Right kidney (tissue), 1 donor: ENCODE data around the gene CAB39.
A peak's percentile ranks its signal among the peaks of the same experiment; 100 is the strongest.

Experiments
- DNase-seq: peaks from one replicate; pipeline ENCODE4 v3.0.0-alpha.2; 2016

CAB39 gene

GRCh38 chr2:230863031-230863430 lies 150.4 kb downstream of the CAB39 start:
- DNase-seq, result no peak

DNA sequence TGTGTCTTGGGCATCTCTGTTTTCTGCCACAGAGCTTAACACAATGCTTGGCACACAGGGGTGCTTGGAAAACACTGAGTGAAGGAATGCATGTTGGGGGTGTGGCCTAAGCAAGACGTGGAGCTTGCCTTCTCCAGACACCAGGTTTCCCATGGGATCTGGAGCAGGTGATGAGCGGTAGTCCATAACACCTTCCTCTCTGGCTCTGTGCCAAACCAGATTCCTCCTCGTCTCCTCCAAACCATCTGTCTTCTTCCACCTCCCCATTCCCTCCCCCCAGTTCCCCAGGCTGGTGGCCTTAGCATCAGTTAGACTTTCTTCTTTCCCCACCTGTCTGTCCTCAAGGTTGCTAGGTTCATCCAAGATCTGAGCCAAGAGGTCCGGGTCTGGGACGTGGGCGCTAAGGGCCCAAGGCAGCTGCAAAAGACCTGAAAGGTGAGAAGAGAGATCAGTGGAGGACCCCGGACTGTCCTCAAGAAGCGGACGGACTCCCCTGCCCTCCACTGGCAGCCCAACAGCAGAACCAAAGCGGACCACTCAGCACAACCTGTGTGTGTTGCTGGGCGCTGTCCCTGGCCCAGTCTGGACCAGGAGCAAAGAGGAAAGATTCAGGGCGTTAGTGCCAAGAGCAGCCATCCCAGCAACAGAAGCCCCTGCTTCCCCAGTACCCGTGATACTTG lies 150.9 kb downstream of the CAB39 start:
- DNase-seq, result no peak

GRCh38 chr2:230864122-230864604 lies 151.5 kb downstream of the CAB39 start:
- DNase-seq, result no peak

DNA sequence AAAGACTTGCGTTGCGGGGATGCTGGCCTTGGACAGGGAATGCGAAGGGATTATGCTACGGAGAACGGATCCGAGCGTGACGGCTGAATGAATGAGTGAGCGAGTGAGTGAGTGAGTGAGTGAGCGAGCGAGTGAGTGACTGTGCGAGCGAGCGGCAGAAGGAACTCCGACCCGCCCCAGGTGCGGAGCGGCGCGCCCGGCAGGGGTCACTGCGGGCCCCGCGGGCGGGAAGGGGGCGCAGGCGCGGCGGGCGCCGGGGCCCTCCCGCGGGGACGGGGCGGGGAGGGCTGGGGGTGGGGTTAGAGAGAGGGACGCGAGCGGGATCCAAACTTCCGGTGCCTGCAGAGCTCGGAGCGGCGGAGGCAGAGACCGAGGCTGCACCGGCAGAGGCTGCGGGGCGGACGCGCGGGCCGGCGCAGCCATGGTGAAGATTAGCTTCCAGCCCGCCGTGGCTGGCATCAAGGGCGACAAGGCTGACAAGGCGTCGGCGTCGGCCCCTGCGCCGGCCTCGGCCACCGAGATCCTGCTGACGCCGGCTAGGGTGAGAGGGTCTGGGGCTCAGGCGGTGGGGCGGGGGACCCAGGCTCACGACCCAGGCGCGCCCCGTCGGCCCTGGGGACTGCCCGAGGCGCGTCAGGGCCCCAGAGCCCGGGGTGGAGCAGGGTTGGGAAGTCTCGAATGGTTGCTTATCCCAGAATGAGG lies 152.1 kb downstream of the CAB39 start, which contains the start of gene ITM2C:
Gene ITM2C, plus strand, starts transcription at position 338 of the 702 bp plus-strand sequence. Its CDS starts 84 bp downstream, at position 422.
- peak; percentile 83 for DNase-seq

GRCh38 chr2:230865307-230865765 lies 152.7 kb downstream of the CAB39 start:
- DNase-seq, result no peak

- peak; percentile 71 for DNase-seq
Measured at GRCh38 chr2:230865766-230866755, 153.4 kb downstream of the CAB39 start.

GRCh38 chr2:230866756-230867523 lies 154.3 kb downstream of the CAB39 start:
- DNase-seq, result no peak

- peak; percentile 79 for DNase-seq
Measured at GRCh38 chr2:230868161-230868946, 155.7 kb downstream of the CAB39 start.

DNA sequence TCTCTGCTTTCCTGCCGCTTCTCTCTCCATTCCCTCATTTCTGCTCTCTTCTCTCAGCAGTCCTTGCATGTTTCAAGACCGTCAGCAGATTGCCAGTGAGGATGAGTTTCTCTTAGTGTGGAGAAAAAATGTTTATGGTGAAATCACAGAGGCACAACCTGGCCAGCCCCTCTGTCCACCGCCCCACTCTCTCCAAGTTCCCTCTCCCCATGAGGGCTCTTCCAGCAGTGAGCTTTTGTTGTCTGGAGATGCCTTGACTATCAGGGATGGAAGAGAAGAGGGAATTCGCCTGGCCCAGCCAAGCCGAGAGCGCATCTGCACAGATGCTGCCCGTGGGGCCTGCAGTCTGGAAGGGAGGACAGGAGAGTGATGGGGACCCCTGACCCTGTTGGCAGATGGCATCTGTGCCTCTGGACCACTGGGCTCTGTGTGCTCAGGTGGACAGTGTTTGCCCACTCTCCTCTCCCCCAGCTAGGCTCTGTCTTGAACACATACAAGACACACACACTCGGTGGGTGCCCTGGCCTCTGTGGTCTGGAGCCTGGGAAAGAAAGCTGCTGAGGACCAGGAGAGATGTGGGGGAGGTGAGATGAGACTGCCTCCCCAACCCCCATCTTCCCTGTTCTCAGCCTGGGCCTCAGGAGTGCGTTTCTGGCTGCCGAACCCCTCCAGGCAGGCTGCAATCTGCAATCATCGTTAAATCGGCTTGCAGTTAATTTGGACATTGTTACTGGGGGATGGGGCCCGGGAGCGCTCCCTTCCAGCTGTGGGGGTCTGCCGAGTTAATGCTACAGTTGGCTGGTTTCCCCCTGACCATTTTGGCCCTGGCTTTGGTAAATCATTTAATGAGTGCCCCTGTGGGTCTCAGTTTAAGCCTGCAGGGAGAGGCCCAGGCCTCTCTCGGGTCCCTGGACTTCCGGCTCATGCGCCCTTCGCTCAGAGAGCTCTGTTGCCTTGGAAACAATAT lies 156.6 kb downstream of the CAB39 start:
- peak; percentile 79 for DNase-seq

- peak; percentile 76 for DNase-seq
Measured at GRCh38 chr2:230869914-230870543, 157.4 kb downstream of the CAB39 start.
